GM12872 (cell line): ENCODE results near the gene KLF7.

Experiments used
- CTCF ChIP-seq: IDR thresholded peaks from 3 replicates; pipeline ENCODE4 v1.5.1; 2011; ENCODE audit warnings: low read depth, mild to moderate bottlenecking, low read length, moderate library complexity; ENCODE audit not compliant: insufficient read depth

Gene KLF7

DNA sequence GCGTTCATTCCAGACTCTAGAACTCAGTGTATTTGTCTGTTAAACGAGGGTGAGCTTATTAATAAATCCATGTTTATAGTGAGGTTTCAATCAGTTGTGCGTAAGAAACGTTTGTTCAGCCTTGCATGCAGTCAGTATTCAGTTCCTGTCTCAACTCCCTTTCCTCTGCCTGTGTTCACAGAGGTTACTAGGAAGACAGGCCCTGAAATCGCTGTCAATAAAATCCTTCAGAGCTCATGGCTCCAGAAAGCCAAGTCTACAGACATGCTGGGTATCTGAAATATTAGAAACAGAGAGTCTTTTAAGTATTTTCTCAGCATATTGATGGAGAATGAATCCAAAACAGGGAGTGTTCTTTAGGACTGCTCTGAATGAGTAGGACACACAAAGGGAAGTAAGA, 75.4 kb downstream of the KLF7 start:
- TF ChIP-seq CTCF, result no peak

GRCh38 chr2:207088839-207089238, 76.9 kb downstream of the KLF7 start:
- TF ChIP-seq CTCF, result no peak

GRCh38 chr2:207088276-207088675, 77.5 kb downstream of the KLF7 start:
- no peak for TF ChIP-seq CTCF

- TF ChIP-seq CTCF, result no peak
Observed at GRCh38 chr2:207087046-207087902, 78.5 kb downstream of the KLF7 start.

DNA sequence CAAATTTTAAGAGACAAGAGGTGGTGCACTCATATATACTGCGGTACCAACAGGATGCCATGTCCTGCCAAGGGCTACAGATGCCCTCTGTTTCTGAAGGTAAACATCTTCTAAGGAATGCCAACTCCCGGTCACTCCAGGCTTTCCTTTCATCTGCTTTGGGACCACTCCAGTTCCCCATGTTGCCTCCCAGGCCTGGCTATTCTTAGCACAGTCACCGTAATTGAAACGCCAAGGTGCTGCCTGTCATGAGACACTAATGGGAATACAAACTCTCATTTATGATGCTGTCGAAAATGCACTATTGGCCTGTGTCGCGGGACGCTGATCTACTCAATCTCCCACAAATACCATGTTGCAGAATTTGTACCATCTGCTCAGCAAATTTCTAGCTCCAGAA, 79.6 kb downstream of the KLF7 start:
- no peak for TF ChIP-seq CTCF

DNA sequence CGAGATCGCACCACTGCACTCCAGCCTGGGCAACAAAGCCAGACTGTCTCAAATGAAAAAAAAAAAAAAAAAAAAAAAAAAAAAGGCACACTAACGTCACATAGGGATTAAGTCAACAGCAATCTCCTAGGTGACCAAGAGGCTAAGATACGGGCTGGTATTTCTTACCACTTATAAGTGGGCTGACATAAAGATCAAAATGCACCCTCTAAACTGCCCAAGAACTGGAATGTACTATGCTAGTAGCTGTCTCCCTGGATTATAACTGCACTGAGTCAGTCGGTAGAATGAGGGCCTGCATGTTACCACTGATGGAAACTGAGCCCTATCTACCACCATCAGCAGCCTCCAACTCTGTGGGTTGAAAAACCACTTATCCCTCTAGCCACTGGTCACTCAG, 80.6 kb downstream of the KLF7 start:
- no peak for TF ChIP-seq CTCF

- TF ChIP-seq CTCF, result no peak
Observed at GRCh38 chr2:207083361-207084110, 82.2 kb downstream of the KLF7 start.
